ENCODE data around the gene IL17A.

IL17A gene

GRCh38 chr6:52216932-52217575, 30.9 kb downstream of the IL17A start:
- DNase-seq (ENCODE audit: low read depth, low spot score): no peak

GRCh38 chr6:52217761-52218160, 31.6 kb downstream of the IL17A start:
- DNase-seq (ENCODE audit: low read depth, low spot score): no peak

GRCh38 chr6:52221302-52221701, 35.1 kb downstream of the IL17A start:
- no peak for DNase-seq (ENCODE audit: low read depth, low spot score)

- no peak for DNase-seq (ENCODE audit: low read depth, low spot score)
These were observed 41.3 kb downstream of the IL17A start for GRCh38 chr6:52227495-52227894.

GRCh38 chr6:52230685-52231084, 44.5 kb downstream of the IL17A start:
- no peak for DNase-seq (ENCODE audit: low read depth, low spot score)

- no peak for DNase-seq (ENCODE audit: low read depth, low spot score)
These were observed 45.4 kb downstream of the IL17A start for GRCh38 chr6:52231406-52232127.

- no peak for DNase-seq (ENCODE audit: low read depth, low spot score)
These were observed 46.8 kb downstream of the IL17A start for GRCh38 chr6:52233005-52233404.

- DNase-seq (ENCODE audit: low read depth, low spot score): peak; percentile 61
These were observed 48.0 kb downstream of the IL17A start for GRCh38 chr6:52233975-52234823.

All from iPS DF 19.7 (cell line).